SK-N-MC (cell line): ENCODE results near the gene TAF6L.

Experiments used
- EZH2 ChIP-seq: fragments of 200-600 bp; sonication (generic); IDR thresholded peaks from one replicate; pipeline ENCODE4 v1.6.1; 2017; ENCODE audit warnings: antibody characterized with exemption
- POLR2AphosphoS5 ChIP-seq: IDR thresholded peaks from 2 replicates; pipeline ENCODE4 v1.6.1; 2012; ENCODE audit warnings: mild to moderate bottlenecking, low read depth, low read length, borderline replicate concordance

DNA sequence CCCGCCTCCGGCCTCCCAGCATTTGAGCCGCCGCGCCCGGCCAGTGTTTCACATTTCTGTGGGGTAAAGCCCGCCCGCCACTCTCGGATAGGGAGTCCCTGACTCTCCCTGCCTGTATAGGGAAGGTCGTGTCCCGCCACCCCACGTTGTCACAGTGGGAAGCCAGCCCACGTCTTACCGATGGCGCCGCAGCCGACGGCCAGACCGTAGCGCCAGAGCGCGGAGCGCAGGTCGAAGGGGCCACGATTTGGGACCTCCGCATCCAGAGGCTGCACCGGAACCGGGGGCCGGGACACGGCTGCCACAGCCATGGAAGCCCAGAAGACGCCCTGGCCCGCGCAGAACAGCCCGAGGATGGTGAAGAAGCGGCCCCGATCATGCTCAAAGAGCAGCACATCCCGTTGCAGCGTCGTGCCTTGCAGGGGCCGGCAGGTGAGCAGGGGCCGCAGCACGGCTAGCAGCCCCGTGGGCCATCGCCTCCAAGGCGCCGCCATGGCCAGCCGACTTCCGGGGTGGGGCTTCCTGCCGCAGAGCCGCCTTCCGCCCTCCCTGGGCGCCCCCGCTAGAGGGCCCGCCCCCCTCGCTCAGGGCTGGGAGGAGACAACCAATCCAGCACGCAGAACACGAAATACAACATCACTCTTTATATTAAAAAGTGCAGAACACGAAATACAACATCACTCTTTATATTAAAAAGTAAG, 20.5 kb downstream of the TAF6L start, which contains the start of gene TMEM223:
- TF ChIP-seq EZH2 (no peak), POLR2AphosphoS5 (peak; percentile 96)
